Keratinocyte (primary cell): ENCODE results near the gene CHN2. TPM values are rescaled to one million over a fixed set of nuclear protein-coding genes. Genes with fewer than 3 reads are reported as not detected.

Experiments
- DNase-seq: peaks from one replicate; pipeline ENCODE4 v3.0.0-alpha.2; 2011; ENCODE audit warnings: low read depth, missing footprints, low spot score
- FAIRE-seq: peaks from 2 replicates; lab custom pipeline; 2011; peaks lifted over from hg19 to GRCh38; lab: Jason Lieb, UNC
- H2AFZ ChIP-seq: 2 replicates; pipeline ENCODE4 v1.6.0; 2012; ENCODE audit warnings: low read length, control low read depth, inconsistent platforms; ENCODE audit not compliant: control insufficient read depth
- H3K27ac ChIP-seq: 2 replicates; pipeline ENCODE4 v1.5.1; 2011; ENCODE audit warnings: low read length; ENCODE audit not compliant: control insufficient read depth, insufficient read depth
- H3K27me3 ChIP-seq: 3 replicates; pipeline ENCODE4 v1.6.0; 2011; ENCODE audit warnings: low read length; ENCODE audit not compliant: control insufficient read depth, insufficient read depth; ENCODE audit errors: extremely low read depth
- H3K36me3 ChIP-seq, 2 experiments: 2 replicates in 1 of 2; 3 replicates in 1 of 2; pipeline ENCODE4 v1.5.1; 2011; ENCODE audit warnings: low read length in 2 of 2, mild to moderate bottlenecking in 1 of 2; ENCODE audit not compliant: control insufficient read depth in 2 of 2, insufficient read depth in 2 of 2; ENCODE audit errors: extremely low read depth in 1 of 2
- H3K4me1 ChIP-seq: 3 replicates; pipeline ENCODE4 v1.5.1; 2011; ENCODE audit warnings: low read length; ENCODE audit not compliant: control insufficient read depth, insufficient read depth; ENCODE audit errors: extremely low read depth
- H3K4me2 ChIP-seq: 3 replicates; pipeline ENCODE4 v1.6.0; 2011; ENCODE audit warnings: low read depth, low read length; ENCODE audit not compliant: control insufficient read depth, insufficient read depth; ENCODE audit errors: extremely low read depth
- H3K4me3 ChIP-seq, 3 experiments: fragments of 200-600 bp in 1 of 3; sonication (generic) in 1 of 3; 2 replicates in 2 of 3; 3 replicates in 1 of 3; pipeline ENCODE4 v1.5.1; 2011 to 2016; ENCODE audit warnings: low read length in 3 of 3, mild to moderate bottlenecking in 3 of 3, control low read depth in 2 of 3, inconsistent platforms in 1 of 3, low read depth in 1 of 3, mixed read lengths in 1 of 3, mixed run types in 1 of 3, moderate library complexity in 1 of 3; ENCODE audit not compliant: control insufficient read depth in 2 of 3, insufficient read depth in 2 of 3; ENCODE audit errors: extremely low read depth in 1 of 3
- H3K79me2 ChIP-seq: 2 replicates; pipeline ENCODE4 v1.6.0; 2012; ENCODE audit warnings: low read length; ENCODE audit not compliant: control insufficient read depth, insufficient read depth
- H3K9ac ChIP-seq: 3 replicates; pipeline ENCODE4 v1.6.0; 2011; ENCODE audit warnings: low read length; ENCODE audit not compliant: control insufficient read depth, insufficient read depth; ENCODE audit errors: extremely low read depth
- H3K9me1 ChIP-seq: 3 replicates; pipeline ENCODE4 v1.6.0; 2011; ENCODE audit warnings: low read length; ENCODE audit not compliant: control insufficient read depth, insufficient read depth; ENCODE audit errors: extremely low read depth
- H3K9me3 ChIP-seq: 2 replicates; pipeline ENCODE4 v1.5.1; 2012; ENCODE audit warnings: low read depth, low read length; ENCODE audit not compliant: control insufficient read depth
- H4K20me1 ChIP-seq: 3 replicates; pipeline ENCODE4 v1.6.0; 2011; ENCODE audit warnings: low read length; ENCODE audit not compliant: control insufficient read depth, insufficient read depth; ENCODE audit errors: extremely low read depth
- CTCF ChIP-seq, 3 experiments: IDR thresholded peaks in 1 of 3; conservative IDR thresholded peaks in 1 of 3; optimal IDR thresholded peaks in 1 of 3; 2 replicates in 2 of 3; 3 replicates in 1 of 3; pipeline versions ENCODE3 to v1.5.1; 2011; ENCODE audit warnings: low read length in 3 of 3, mild to moderate bottlenecking in 3 of 3, moderate library complexity in 2 of 3, control low read depth in 1 of 3, inconsistent platforms in 1 of 3; ENCODE audit not compliant: insufficient read depth in 2 of 3; ENCODE audit errors: extremely low read depth in 1 of 3
- EZH2 ChIP-seq: IDR thresholded peaks from one replicate; pipeline ENCODE4 v1.6.1; 2012; ENCODE audit warnings: inconsistent platforms, mild to moderate bottlenecking, low read length, moderate library complexity
- dilution Hi-C: fragments of 300-500 bp; cut with MboI; formaldehyde crosslinking; loops from one replicate; pipeline ENCODE4 v1.7.0; 2020; ENCODE audit warnings: low sequenced_read_pairs; ENCODE audit not compliant: extremely low pct_ligation_motif_present
- polyA plus RNA-seq, 5 experiments: library from polyadenylated mRNA; depleted of rRNA in 3 of 5; stranded (reverse) in 3 of 5; stranded (forward) in 1 of 5; unstranded in 1 of 5; fragments of >200 nt; gene quantifications; 1 replicate in 1 of 5; 2 replicates in 3 of 5; 3 replicates in 1 of 5; pipeline versions ENCODE4 v1.2.1 to v1.2.3, GENCODE V29; 2011 to 2012; ENCODE audit warnings: missing spikeins in 2 of 5, low read depth in 1 of 5, low replicate concordance in 1 of 5

Gene CHN2
- polyA plus RNA-seq, 1 donor (not counting 4 experiments of a cell fraction or from before 2014, with no cell fraction given) = 1.8 TPM

GRCh38 chr7:29310625-29311024, 116.0 kb downstream of the CHN2 start:
- Histone ChIP-seq H3K9ac (no peak overlapping the region), H3K9me3 (no peaks in the 10 kb centered on the region), H3K27me3 (no peaks in the 10 kb centered on the region), H3K27ac (no peak overlapping the region), H3K4me3 (no peak overlapping the region), H3K36me3 (no peaks in the 10 kb centered on the region), H3K79me2 (no peaks in the 10 kb centered on the region), H4K20me1 (no peaks in the 10 kb centered on the region), H3K9me1 (no peaks in the 10 kb centered on the region), H3K4me2 (no peak overlapping the region), H3K4me1 (peaks cover 23% of the 10 kb centered on the region), H2AFZ (no peak overlapping the region)
- TF ChIP-seq EZH2 (no peak), CTCF (optimal IDR thresholded peaks at IDR 0.05 in 1 of 3, IDR thresholded peaks at IDR 0.05 in 1 of 3, conservative IDR thresholded peaks at IDR 0.05 in 1 of 3; ENCODE audit: extremely low read depth in 1 of 3, insufficient read depth in 2 of 3, low read length in 3 of 3) (no peak)
- dilution Hi-C loops = no loop called here
- FAIRE-seq (peak; percentile 9), DNase-seq (no peak)

DNA sequence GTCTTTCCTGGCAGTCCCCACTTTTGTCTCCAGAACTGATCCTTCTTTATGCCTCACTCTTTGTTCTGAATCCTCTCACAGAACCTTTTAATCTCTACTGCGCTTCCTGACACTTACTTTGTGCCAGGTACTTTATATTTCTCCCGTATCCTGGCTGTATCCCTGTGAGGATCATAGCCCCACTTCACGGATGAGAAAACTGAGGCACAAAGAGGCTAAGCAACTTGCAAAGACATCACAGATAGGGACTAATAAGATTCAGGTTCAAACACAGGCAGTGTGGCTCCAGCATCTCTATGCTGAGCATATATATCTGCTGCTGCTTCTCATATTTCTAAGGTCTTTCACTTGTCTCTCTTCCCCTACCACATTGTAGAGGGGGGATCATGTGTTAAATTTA, 116.7 kb downstream of the CHN2 start:
- DNase-seq (no peak), FAIRE-seq (no peak)
- Histone ChIP-seq H3K9me1 (no peaks in the 10 kb centered on the region), H3K9ac (no peak overlapping the region), H4K20me1 (no peaks in the 10 kb centered on the region), H3K27ac (no peak overlapping the region), H3K4me2 (no peak overlapping the region), H3K4me3 (no peak overlapping the region), H3K9me3 (no peaks in the 10 kb centered on the region), H3K27me3 (no peaks in the 10 kb centered on the region), H2AFZ (no peak overlapping the region), H3K4me1 (peaks cover 19% of the 10 kb centered on the region), H3K36me3 (no peaks in the 10 kb centered on the region), H3K79me2 (no peaks in the 10 kb centered on the region)
- TF ChIP-seq CTCF (optimal IDR thresholded peaks at IDR 0.05 in 1 of 3, IDR thresholded peaks at IDR 0.05 in 1 of 3, conservative IDR thresholded peaks at IDR 0.05 in 1 of 3; ENCODE audit: extremely low read depth in 1 of 3, insufficient read depth in 2 of 3, low read length in 3 of 3) (no peak), EZH2 (no peak)
- dilution Hi-C loops = no loop called here
